Neural progenitor cell (in vitro differentiated cells): Measurements from ENCODE around the gene ZNF716.

ENCODE experiments used
- CTCF ChIP-seq: fragments of 200-600 bp; sonication (generic); IDR thresholded peaks from 2 replicates; pipeline ENCODE4 v1.5.1; 2017; ENCODE audit warnings: antibody characterized with exemption, mild to moderate bottlenecking
- EZH2 ChIP-seq: fragments of 200-600 bp; sonication (generic); IDR thresholded peaks from 2 replicates; pipeline ENCODE4 v1.6.1; 2017; ENCODE audit warnings: antibody characterized with exemption, mild to moderate bottlenecking, moderate library complexity
- EZH2phosphoT487 ChIP-seq: fragments of 200-600 bp; sonication (generic); IDR thresholded peaks from 2 replicates; pipeline ENCODE4 v1.6.1; 2017; ENCODE audit warnings: antibody characterized with exemption

- TF ChIP-seq CTCF (no peak), EZH2 (no peak), EZH2phosphoT487 (no peak)
Observed at GRCh38 chr7:57415326-57415725, 34.7 kb upstream of the ZNF716 start.
